DOHH2 (cell line): Measurements from ENCODE around the gene RBM23.

Source experiments
- CTCF ChIP-seq: fragments of 200-600 bp; sonication (generic); IDR thresholded peaks from one replicate; pipeline ENCODE4 v1.5.1; 2014; ENCODE audit warnings: antibody characterized with exemption, mild to moderate bottlenecking, low read depth, low read length; ENCODE audit not compliant: poor library complexity, severe bottlenecking
- EZH2phosphoT487 ChIP-seq: fragments of 200-600 bp; sonication (generic); IDR thresholded peaks from 2 replicates; pipeline ENCODE4 v1.6.1; 2017; ENCODE audit warnings: borderline replicate concordance, mild to moderate bottlenecking, antibody characterized with exemption, low read length, moderate library complexity, mixed read lengths

- TF ChIP-seq CTCF: no peak
- TF ChIP-seq EZH2phosphoT487: no peak
Measured at GRCh38 chr14:22966783-22967269, 47.9 kb upstream of the RBM23 start.
